Fibroblast of skin of back (primary cell): Measurements from ENCODE around the gene C16orf78.

ENCODE experiments used
- DNase-seq: peaks from one replicate; pipeline ENCODE4 v3.0.0-alpha.2; 2013

C16orf78 gene

GRCh38 chr16:49436181-49436580 lies 62.6 kb downstream of the C16orf78 start:
- DNase-seq: no peak

GRCh38 chr16:49437344-49437743 lies 63.7 kb downstream of the C16orf78 start:
- DNase-seq: no peak

GRCh38 chr16:49439050-49439449 lies 65.4 kb downstream of the C16orf78 start:
- no peak for DNase-seq

- DNase-seq: no peak
Observed at GRCh38 chr16:49439676-49440075, 66.1 kb downstream of the C16orf78 start.

GRCh38 chr16:49440156-49441065 lies 66.8 kb downstream of the C16orf78 start:
- peak; percentile 4 for DNase-seq

GRCh38 chr16:49441366-49441780 lies 67.8 kb downstream of the C16orf78 start:
- DNase-seq: no peak

GRCh38 chr16:49442805-49443204 lies 69.2 kb downstream of the C16orf78 start:
- no peak for DNase-seq

GRCh38 chr16:49443576-49443975 lies 70.0 kb downstream of the C16orf78 start:
- DNase-seq: no peak

- no peak for DNase-seq
Observed at GRCh38 chr16:49446805-49447204, 73.2 kb downstream of the C16orf78 start.
